CD14-positive monocyte (primary cell): ENCODE data around the gene PFDN1. TPM values are rescaled to one million over a fixed set of nuclear protein-coding genes. Genes with fewer than 3 reads are reported as not detected.

Source experiments
- DNase-seq, 3 donors: peaks; one replicate each; pipeline ENCODE4 v3.0.0-alpha.2; 2011 to 2022
- H2AFZ ChIP-seq: 2 replicates; pipeline ENCODE4 v1.6.0; 2012; ENCODE audit warnings: mild to moderate bottlenecking, low read depth, low read length, inconsistent platforms; ENCODE audit not compliant: insufficient read depth, poor library complexity, severe bottlenecking
- H3K27ac ChIP-seq, 2 donors: 1 replicate in 1 of 2; 2 replicates in 1 of 2; pipeline ENCODE4 v1.5.1; 2012 to 2013; ENCODE audit warnings: low read length in 2 of 2, control low read depth in 1 of 2, inconsistent platforms in 1 of 2, low read depth in 1 of 2, mild to moderate bottlenecking in 1 of 2
- H3K27me3 ChIP-seq, 2 donors: one replicate each; pipeline versions ENCODE4 v1.6.0 to v1.6.1; 2011 to 2013; ENCODE audit warnings: low read length in 2 of 2; ENCODE audit not compliant: control insufficient read depth in 2 of 2, insufficient read depth in 2 of 2
- H3K36me3 ChIP-seq, 2 donors: replicated peaks in 1 of 2; 1 replicate in 1 of 2; 2 replicates in 1 of 2; pipeline versions ENCODE4 v1.5.1 to v1.6.1; 2012 to 2013; ENCODE audit warnings: low read length in 2 of 2, control low read depth in 1 of 2, inconsistent platforms in 1 of 2, mild to moderate bottlenecking in 1 of 2; ENCODE audit not compliant: insufficient read depth in 2 of 2, control insufficient read depth in 1 of 2
- H3K4me1 ChIP-seq, 2 donors: 1 replicate in 1 of 2; 2 replicates in 1 of 2; pipeline versions ENCODE4 v1.5.1 to v1.6.1; 2012 to 2013; ENCODE audit warnings: low read length in 2 of 2, control low read depth in 1 of 2, inconsistent platforms in 1 of 2, mild to moderate bottlenecking in 1 of 2, moderate library complexity in 1 of 2; ENCODE audit not compliant: insufficient read depth in 2 of 2, control insufficient read depth in 1 of 2
- H3K4me2 ChIP-seq: replicated peaks from 2 replicates; pipeline ENCODE3; 2012; ENCODE audit warnings: low read length, moderate library complexity, mild to moderate bottlenecking; ENCODE audit not compliant: poor library complexity, severe bottlenecking; ENCODE audit errors: extremely low read depth
- H3K4me3 ChIP-seq, 3 experiments: fragments of 200-600 bp in 1 of 3; sonication (generic) in 1 of 3; replicated peaks in 1 of 3; 1 replicate in 2 of 3; 2 replicates in 1 of 3; pipeline ENCODE4 v1.5.1; 2011 to 2013; ENCODE audit warnings: low read length in 3 of 3, mild to moderate bottlenecking in 3 of 3, control low read depth in 2 of 3, low read depth in 2 of 3, inconsistent platforms in 1 of 3, moderate library complexity in 1 of 3
- H3K79me2 ChIP-seq: 2 replicates; pipeline ENCODE4 v1.6.0; 2012; ENCODE audit warnings: mild to moderate bottlenecking, control low read depth, inconsistent platforms, low read length, moderate library complexity; ENCODE audit not compliant: insufficient read depth
- H3K9ac ChIP-seq: 2 replicates; pipeline ENCODE4 v1.6.0; 2017; ENCODE audit warnings: low read length, mild to moderate bottlenecking; ENCODE audit not compliant: insufficient read depth, poor library complexity, severe bottlenecking
- H3K9me3 ChIP-seq, 2 donors: replicated peaks in 1 of 2; 1 replicate in 1 of 2; 2 replicates in 1 of 2; pipeline versions ENCODE4 v1.5.1 to v1.6.1; 2012 to 2013; ENCODE audit warnings: low read length in 2 of 2, control low read depth in 1 of 2; ENCODE audit not compliant: control insufficient read depth in 1 of 2, insufficient read depth in 1 of 2
- H4K20me1 ChIP-seq: 2 replicates; pipeline ENCODE4 v1.6.0; 2012; ENCODE audit warnings: mild to moderate bottlenecking, low read length, control low read depth, moderate library complexity; ENCODE audit not compliant: insufficient read depth
- H3K27ac Mint-ChIP-seq, 7 donors: one replicate each; pipeline ENCODE4 v1.8.0; 2020; ENCODE audit warnings: mild to moderate bottlenecking in 7 of 7, mixed read lengths in 7 of 7, moderate library complexity in 6 of 7, inconsistent platforms in 2 of 7
- H3K27me3 Mint-ChIP-seq, 3 donors: one replicate each; pipeline ENCODE4 v1.8.0; 2021 to 2022; ENCODE audit warnings: low read depth in 3 of 3, mild to moderate bottlenecking in 3 of 3, mixed read lengths in 3 of 3, moderate library complexity in 3 of 3, inconsistent platforms in 1 of 3
- H3K36me3 Mint-ChIP-seq, 2 donors: one replicate each; pipeline ENCODE4 v1.8.0; 2020; ENCODE audit warnings: mixed read lengths in 2 of 2, inconsistent platforms in 1 of 2, mild to moderate bottlenecking in 1 of 2
- H3K4me1 Mint-ChIP-seq: one replicate; pipeline ENCODE4 v1.8.0; 2020; ENCODE audit warnings: mild to moderate bottlenecking, mixed read lengths
- H3K4me3 Mint-ChIP-seq, 2 donors: one replicate each; pipeline ENCODE4 v1.8.0; 2020; ENCODE audit warnings: mild to moderate bottlenecking in 2 of 2, mixed read lengths in 2 of 2, moderate library complexity in 1 of 2
- H3K9me3 Mint-ChIP-seq, 7 donors: one replicate each; pipeline ENCODE4 v1.8.0; 2020 to 2022; ENCODE audit warnings: mixed read lengths in 7 of 7, mild to moderate bottlenecking in 6 of 7, moderate library complexity in 6 of 7, inconsistent platforms in 2 of 7
- WGBS: methylation state at CpG from one replicate; pipeline ENCODE4 v1.1.5; 2013; ENCODE audit warnings: missing lambda C conversion rate; ENCODE audit not compliant: insufficient coverage; 5-methylcytosine and 5-hydroxymethylcytosine counted together
- intact Hi-C, 2 donors: fragments of 100-400 bp; cut with micrococcal nuclease; formaldehyde crosslinking; loops; one replicate each; pipeline versions ENCODE4 v1.15.0 to v1.15.1; 2023
- polyA plus RNA-seq, 3 donors: library from polyadenylated mRNA; depleted of rRNA in 1 of 3; unstranded in 2 of 3; stranded (reverse) in 1 of 3; fragments of 300-500 nt in 2 of 3; fragments of >200 nt in 1 of 3; fragmentation: Illumina TruSeq in 2 of 3; gene quantifications; 1 replicate in 2 of 3; 2 replicates in 1 of 3; pipeline ENCODE4 v1.2.3, GENCODE V29; 2012 to 2021
- TF ChIP-seq, protein P1 (sequence below): fragments of 200-600 bp; IDR thresholded peaks from one replicate; pipeline ENCODE4 v1.8.0; 2022; ENCODE audit warnings: antibody characterized with exemption, mild to moderate bottlenecking

The PFDN1 gene
- polyA plus RNA-seq, 3 donors = 44.7 to 105 (median 82.2) TPM

DNA sequence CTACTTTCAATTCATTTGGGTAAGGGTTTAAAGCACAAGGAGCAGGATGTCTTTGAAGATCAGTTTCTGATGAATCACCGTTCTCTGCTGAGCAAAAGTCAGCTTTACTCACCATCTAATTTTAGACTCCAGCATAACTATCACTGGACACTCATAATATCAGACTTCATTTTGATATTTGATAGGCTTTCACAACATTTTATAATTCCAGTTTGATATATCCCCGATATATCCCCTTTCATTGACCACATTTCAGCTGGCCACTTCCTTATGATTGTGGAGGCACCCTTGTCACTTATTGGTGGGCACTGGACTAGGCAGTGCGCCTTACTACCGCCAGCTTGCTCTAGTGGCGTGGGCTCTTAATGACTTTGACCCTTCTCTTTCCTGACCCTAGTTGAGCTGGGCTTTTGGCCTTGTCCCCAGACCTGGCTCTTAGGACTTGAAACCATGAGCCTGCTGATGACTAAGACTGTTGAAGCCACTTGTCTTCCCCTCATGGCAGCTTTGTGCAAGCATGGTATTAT, 81.1 kb downstream of the PFDN1 start:
- peak overlapping the region in 1 of 2 donors; percentile 41 for H3K4me3 Mint-ChIP-seq
- no peaks in the 10 kb centered on the region for H3K9me3 ChIP-seq
- H3K36me3 ChIP-seq = no peaks in the 10 kb centered on the region
- H3K27me3 ChIP-seq = peaks cover 5% of the 10 kb centered on the region in 2 donors
- H4K20me1 ChIP-seq = no peaks in the 10 kb centered on the region
- H3K4me3 ChIP-seq = no peak overlapping the region
- H3K79me2 ChIP-seq = no peaks in the 10 kb centered on the region
- DNase-seq = peak; percentile 26 to 47 (median 32)
- intact Hi-C loops = loop anchor here in 1 of 2 donors (5.0 kb wide), 1 partner anchor 34 kb away; no protein-coding TSS in a partner anchor
- H3K27ac Mint-ChIP-seq = peak overlapping the region in 2 of 7 donors; percentile 50 to 64
- no peak overlapping the region for H2AFZ ChIP-seq
- H3K4me1 ChIP-seq = peaks cover 24 to 46% of the 10 kb centered on the region in 2 donors
- H3K9me3 Mint-ChIP-seq = peaks cover 0 to 3% (median 0%) of the 10 kb centered on the region in 7 donors
- peaks cover 6 to 20% (median 7%) of the 10 kb centered on the region in 3 donors for H3K27me3 Mint-ChIP-seq
- TF ChIP-seq, protein P1, sequence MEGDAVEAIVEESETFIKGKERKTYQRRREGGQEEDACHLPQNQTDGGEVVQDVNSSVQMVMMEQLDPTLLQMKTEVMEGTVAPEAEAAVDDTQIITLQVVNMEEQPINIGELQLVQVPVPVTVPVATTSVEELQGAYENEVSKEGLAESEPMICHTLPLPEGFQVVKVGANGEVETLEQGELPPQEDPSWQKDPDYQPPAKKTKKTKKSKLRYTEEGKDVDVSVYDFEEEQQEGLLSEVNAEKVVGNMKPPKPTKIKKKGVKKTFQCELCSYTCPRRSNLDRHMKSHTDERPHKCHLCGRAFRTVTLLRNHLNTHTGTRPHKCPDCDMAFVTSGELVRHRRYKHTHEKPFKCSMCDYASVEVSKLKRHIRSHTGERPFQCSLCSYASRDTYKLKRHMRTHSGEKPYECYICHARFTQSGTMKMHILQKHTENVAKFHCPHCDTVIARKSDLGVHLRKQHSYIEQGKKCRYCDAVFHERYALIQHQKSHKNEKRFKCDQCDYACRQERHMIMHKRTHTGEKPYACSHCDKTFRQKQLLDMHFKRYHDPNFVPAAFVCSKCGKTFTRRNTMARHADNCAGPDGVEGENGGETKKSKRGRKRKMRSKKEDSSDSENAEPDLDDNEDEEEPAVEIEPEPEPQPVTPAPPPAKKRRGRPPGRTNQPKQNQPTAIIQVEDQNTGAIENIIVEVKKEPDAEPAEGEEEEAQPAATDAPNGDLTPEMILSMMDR = no peak
- H3K27ac ChIP-seq = no peak overlapping the region
- peaks cover 51% of the 10 kb centered on the region for H3K4me1 Mint-ChIP-seq
- peak overlapping the region; percentile 15 for H3K4me2 ChIP-seq
- 97% methylated on average over 4 of the region's 5 CpGs for WGBS
- no peak overlapping the region for H3K9ac ChIP-seq
- H3K36me3 Mint-ChIP-seq = peaks cover 7 to 22% of the 10 kb centered on the region in 2 donors

DNA sequence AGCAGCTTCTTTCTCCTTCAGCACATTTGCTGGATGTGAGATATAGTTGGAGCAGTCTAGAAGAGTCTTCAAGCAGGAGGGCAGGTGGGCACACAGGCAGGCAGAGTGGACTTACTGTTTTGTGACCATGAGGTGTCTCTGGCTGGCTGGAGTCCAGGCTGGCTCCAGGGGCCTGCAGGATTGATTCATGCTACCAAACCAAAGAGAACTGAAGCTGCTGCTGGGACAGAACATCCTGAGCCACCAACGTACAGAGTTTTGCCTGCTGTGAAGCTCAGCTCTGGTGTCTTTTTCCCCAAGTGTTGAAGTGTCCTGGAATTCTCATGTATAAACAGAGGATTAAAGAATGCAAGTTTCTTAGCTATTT, 82.2 kb downstream of the PFDN1 start:
- Histone ChIP-seq H3K4me3 (no peak overlapping the region), H3K4me2 (no peak overlapping the region), H3K27me3 (peaks cover 5 to 9% of the 10 kb centered on the region in 2 donors), H3K9ac (no peak overlapping the region), H2AFZ (no peak overlapping the region), H3K79me2 (no peaks in the 10 kb centered on the region), H3K4me1 (peaks cover 26 to 49% of the 10 kb centered on the region in 2 donors), H4K20me1 (no peaks in the 10 kb centered on the region), H3K27ac (no peak overlapping the region), H3K9me3 (no peaks in the 10 kb centered on the region), H3K36me3 (no peaks in the 10 kb centered on the region)
- intact Hi-C loops = loop anchor here in 1 of 2 donors (5.0 kb wide), 1 partner anchor 33 kb away; no protein-coding TSS in a partner anchor
- H3K36me3 Mint-ChIP-seq = peaks cover 7 to 22% of the 10 kb centered on the region in 2 donors
- TF ChIP-seq, protein P1 = no peak
- H3K9me3 Mint-ChIP-seq = peaks cover 0 to 3% (median 0%) of the 10 kb centered on the region in 7 donors
- peaks cover 6 to 20% (median 9%) of the 10 kb centered on the region in 3 donors for H3K27me3 Mint-ChIP-seq
- DNase-seq = no peak
- H3K4me1 Mint-ChIP-seq = peaks cover 59% of the 10 kb centered on the region
- no peak overlapping the region for H3K4me3 Mint-ChIP-seq
- H3K27ac Mint-ChIP-seq = peak overlapping the region in 1 of 7 donors; percentile 5
- WGBS = 88% methylated on average over 1 of the region's 1 CpG
